ENCODE measurements around the gene PTPRN. TPM values are rescaled to one million over a fixed set of nuclear protein-coding genes. Genes with fewer than 3 reads are reported as not detected.

PTPRN gene
- total RNA-seq, 1 experiment from 2014 or later, result 0.30 TPM

DNA sequence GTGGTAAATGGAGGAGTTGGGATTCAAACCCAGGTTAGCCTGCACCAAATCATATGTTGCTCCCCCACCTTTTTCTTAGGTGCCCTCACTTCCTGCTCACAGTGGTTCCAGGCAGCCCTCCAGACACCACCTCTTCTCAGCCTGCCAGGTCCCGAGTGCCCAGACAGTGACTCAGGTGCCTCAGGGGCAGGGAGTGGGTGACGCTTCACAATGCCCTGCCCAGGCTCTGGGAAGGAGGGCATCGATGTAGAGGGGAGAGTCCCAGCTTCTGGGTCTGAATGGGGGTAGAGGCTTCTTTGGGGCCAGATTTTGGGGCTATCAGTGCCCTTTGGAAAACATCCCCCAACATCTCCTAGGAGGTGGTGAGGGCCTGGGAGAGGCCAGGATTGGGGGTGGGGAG, 35.3 kb downstream of the PTPRN start:
- intact Hi-C loops (cut with micrococcal nuclease; ENCODE audit: unreplicated experiment), result no loop called here
- Histone ChIP-seq H3K4me3 (ENCODE audit: low read depth, low read length, poor library complexity, severe bottlenecking) (no peak overlapping the region), H3K9me3 (ENCODE audit: low read depth, low read length, poor library complexity, severe bottlenecking) (no peaks in the 10 kb centered on the region), H3K27ac (ENCODE audit: low read depth, low read length, poor library complexity, severe bottlenecking) (no peak overlapping the region), H3K4me1 (ENCODE audit: insufficient read depth, low read length, poor library complexity, severe bottlenecking) (peaks cover 12% of the 10 kb centered on the region), H3K36me3 (ENCODE audit: insufficient read depth, low read length, poor library complexity, severe bottlenecking) (no peaks in the 10 kb centered on the region), H3K27me3 (replicated peaks; ENCODE audit: insufficient read depth, low read depth, low read length, poor library complexity) (no peaks in the 10 kb centered on the region)
- POLR2A ChIA-PET (ENCODE audit: low non-redundant PET), result no interaction called here
- TF ChIP-seq, protein P1, sequence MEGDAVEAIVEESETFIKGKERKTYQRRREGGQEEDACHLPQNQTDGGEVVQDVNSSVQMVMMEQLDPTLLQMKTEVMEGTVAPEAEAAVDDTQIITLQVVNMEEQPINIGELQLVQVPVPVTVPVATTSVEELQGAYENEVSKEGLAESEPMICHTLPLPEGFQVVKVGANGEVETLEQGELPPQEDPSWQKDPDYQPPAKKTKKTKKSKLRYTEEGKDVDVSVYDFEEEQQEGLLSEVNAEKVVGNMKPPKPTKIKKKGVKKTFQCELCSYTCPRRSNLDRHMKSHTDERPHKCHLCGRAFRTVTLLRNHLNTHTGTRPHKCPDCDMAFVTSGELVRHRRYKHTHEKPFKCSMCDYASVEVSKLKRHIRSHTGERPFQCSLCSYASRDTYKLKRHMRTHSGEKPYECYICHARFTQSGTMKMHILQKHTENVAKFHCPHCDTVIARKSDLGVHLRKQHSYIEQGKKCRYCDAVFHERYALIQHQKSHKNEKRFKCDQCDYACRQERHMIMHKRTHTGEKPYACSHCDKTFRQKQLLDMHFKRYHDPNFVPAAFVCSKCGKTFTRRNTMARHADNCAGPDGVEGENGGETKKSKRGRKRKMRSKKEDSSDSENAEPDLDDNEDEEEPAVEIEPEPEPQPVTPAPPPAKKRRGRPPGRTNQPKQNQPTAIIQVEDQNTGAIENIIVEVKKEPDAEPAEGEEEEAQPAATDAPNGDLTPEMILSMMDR (conservative IDR thresholded peaks at IDR 0.05; ENCODE audit: low read depth, low read length), result no peak
- no peak for TF ChIP-seq EZH2 (IDR thresholded peaks at IDR 0.05; ENCODE audit: borderline replicate concordance, low read depth, low read length, poor library complexity, severe bottlenecking)
- no TSS peak for BruUV-seq (replicated peaks)
- CTCF ChIA-PET, result no interaction called here
- DNase-seq (ENCODE audit: low spot score), result no peak

DNA sequence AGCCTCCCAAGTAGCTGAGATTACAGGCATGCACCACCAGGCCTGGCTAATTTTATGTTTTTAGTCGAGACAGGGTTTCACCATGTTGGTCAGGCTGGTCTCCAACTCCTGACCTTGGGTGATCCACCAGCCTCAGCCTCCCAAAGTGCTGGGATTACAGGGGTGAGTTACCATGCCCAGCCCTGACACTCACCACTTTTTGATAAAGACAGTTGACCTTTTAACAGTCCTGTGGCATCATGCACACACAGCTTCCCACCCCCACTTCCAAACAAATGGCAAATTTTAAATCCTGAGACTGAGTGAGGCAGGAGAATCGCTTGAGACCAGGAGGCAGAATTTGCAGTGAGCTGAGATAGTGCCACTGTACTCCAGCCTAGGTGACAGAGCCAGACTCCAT, 36.2 kb downstream of the PTPRN start:
- ChIA-PET POLR2A (ENCODE audit: low non-redundant PET) (no interaction called here), CTCF (no interaction called here)
- DNase-seq (ENCODE audit: low spot score), result no peak
- H3K27me3 ChIP-seq (replicated peaks; ENCODE audit: insufficient read depth, low read depth, low read length, poor library complexity), result no peaks in the 10 kb centered on the region
- H3K9me3 ChIP-seq (ENCODE audit: low read depth, low read length, poor library complexity, severe bottlenecking), result no peaks in the 10 kb centered on the region
- H3K27ac ChIP-seq (ENCODE audit: low read depth, low read length, poor library complexity, severe bottlenecking), result no peak overlapping the region
- intact Hi-C loops (cut with micrococcal nuclease; ENCODE audit: unreplicated experiment), result no loop called here
- H3K4me1 ChIP-seq (ENCODE audit: insufficient read depth, low read length, poor library complexity, severe bottlenecking), result peaks cover 3% of the 10 kb centered on the region
- BruUV-seq (replicated peaks), result no TSS peak
- no peaks in the 10 kb centered on the region for H3K36me3 ChIP-seq (ENCODE audit: insufficient read depth, low read length, poor library complexity, severe bottlenecking)
- TF ChIP-seq, protein P1 (conservative IDR thresholded peaks at IDR 0.05; ENCODE audit: low read depth, low read length), result no peak
- no peak for TF ChIP-seq EZH2 (IDR thresholded peaks at IDR 0.05; ENCODE audit: borderline replicate concordance, low read depth, low read length, poor library complexity, severe bottlenecking)
- no peak overlapping the region for H3K4me3 ChIP-seq (ENCODE audit: low read depth, low read length, poor library complexity, severe bottlenecking)

DNA sequence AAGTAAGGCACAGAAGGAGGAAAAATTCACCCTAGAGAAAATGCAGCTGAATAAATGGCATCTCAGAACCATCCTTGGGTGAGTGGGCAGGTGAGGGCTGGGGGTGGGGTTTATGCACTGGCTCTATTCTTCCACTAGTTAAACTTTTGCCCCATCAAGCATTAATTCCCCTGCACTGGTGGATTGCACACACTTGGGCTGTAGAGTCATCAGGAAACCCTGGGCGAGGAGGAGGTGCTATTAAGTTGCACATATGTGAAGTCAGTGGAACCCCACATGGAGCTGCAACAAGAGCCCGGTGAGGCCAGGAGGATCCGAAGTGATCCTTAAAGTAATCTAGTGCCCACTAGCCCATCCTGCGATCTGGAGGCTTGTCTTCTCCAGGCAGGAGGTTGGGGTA, 36.8 kb downstream of the PTPRN start:
- H3K4me1 ChIP-seq (ENCODE audit: insufficient read depth, low read length, poor library complexity, severe bottlenecking), result no peaks in the 10 kb centered on the region
- no TSS peak for BruUV-seq (replicated peaks)
- no peak overlapping the region for H3K4me3 ChIP-seq (ENCODE audit: low read depth, low read length, poor library complexity, severe bottlenecking)
- CTCF ChIA-PET, result no interaction called here
- no peak for DNase-seq (ENCODE audit: low spot score)
- TF ChIP-seq, protein P1 (conservative IDR thresholded peaks at IDR 0.05; ENCODE audit: low read depth, low read length), result no peak
- no peak for TF ChIP-seq EZH2 (IDR thresholded peaks at IDR 0.05; ENCODE audit: borderline replicate concordance, low read depth, low read length, poor library complexity, severe bottlenecking)
- H3K9me3 ChIP-seq (ENCODE audit: low read depth, low read length, poor library complexity, severe bottlenecking), result no peaks in the 10 kb centered on the region
- POLR2A ChIA-PET (ENCODE audit: low non-redundant PET), result no interaction called here
- intact Hi-C loops (cut with micrococcal nuclease; ENCODE audit: unreplicated experiment), result no loop called here
- H3K27me3 ChIP-seq (replicated peaks; ENCODE audit: insufficient read depth, low read depth, low read length, poor library complexity), result no peaks in the 10 kb centered on the region
- H3K27ac ChIP-seq (ENCODE audit: low read depth, low read length, poor library complexity, severe bottlenecking), result no peak overlapping the region
- H3K36me3 ChIP-seq (ENCODE audit: insufficient read depth, low read length, poor library complexity, severe bottlenecking), result no peaks in the 10 kb centered on the region
